ENCODE measurements around the gene CREB3L4.

DNA sequence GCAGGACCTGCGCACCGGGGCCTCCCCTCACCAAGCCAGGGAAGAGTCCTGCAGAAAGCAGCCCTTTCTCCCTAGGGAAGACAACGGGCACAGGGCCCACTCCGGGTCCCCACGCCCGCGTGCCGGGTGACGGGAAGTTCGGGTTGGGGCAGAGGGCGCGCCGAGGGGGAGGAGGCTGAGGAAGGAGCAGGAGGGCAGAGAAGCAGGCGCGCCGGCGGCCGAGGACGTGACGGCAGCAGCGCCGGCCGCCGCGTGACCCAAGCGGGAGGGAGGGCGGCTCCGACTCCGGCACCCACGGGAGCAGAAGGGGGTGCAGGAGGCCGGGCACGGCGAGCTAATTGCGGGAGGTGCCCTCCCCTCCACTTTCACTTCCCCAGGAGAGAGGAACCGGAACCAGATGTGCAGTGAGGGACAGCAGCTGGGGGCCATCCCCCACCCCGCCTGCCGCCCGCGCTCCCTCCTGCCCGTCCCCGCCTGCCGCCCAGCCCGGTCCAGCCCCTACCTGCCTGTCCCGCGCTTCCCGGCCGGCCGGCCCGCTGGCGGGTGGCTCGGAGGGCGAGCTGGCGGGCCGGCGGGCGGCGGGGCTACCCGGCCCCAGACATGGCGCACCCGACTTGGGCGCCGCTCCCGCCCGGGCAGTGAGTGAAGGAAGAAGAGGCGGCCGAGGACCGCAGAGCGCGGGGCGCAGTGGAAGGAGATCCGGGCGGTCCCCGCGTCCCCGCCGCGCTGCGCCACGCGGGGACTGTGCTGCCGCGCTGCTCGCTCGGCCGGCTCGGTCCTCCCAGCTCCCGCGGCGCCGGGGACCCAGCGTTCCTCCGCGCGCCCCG, 21.7 kb upstream of the CREB3L4 start:
- TF ChIP-seq, protein P1, sequence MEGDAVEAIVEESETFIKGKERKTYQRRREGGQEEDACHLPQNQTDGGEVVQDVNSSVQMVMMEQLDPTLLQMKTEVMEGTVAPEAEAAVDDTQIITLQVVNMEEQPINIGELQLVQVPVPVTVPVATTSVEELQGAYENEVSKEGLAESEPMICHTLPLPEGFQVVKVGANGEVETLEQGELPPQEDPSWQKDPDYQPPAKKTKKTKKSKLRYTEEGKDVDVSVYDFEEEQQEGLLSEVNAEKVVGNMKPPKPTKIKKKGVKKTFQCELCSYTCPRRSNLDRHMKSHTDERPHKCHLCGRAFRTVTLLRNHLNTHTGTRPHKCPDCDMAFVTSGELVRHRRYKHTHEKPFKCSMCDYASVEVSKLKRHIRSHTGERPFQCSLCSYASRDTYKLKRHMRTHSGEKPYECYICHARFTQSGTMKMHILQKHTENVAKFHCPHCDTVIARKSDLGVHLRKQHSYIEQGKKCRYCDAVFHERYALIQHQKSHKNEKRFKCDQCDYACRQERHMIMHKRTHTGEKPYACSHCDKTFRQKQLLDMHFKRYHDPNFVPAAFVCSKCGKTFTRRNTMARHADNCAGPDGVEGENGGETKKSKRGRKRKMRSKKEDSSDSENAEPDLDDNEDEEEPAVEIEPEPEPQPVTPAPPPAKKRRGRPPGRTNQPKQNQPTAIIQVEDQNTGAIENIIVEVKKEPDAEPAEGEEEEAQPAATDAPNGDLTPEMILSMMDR (IDR thresholded peaks at IDR 0.05; ENCODE audit: poor library complexity), result no peak
- TF ChIP-seq EZH2phosphoT487 (IDR thresholded peaks at IDR 0.05; ENCODE audit: low read depth, severe bottlenecking, unreplicated experiment), result no peak
